ENCODE measurements around the gene EXOC3L4. TPM values are rescaled to one million over a fixed set of nuclear protein-coding genes. Genes with fewer than 3 reads are reported as not detected.
A peak's percentile ranks its signal among the peaks of the same experiment; 100 is the strongest.

EXOC3L4 gene
- total and polyA plus RNA-seq, 4 donors, result 24.0 to 77.8 (median 36.7) TPM

- Histone ChIP-seq H3K9me3 (ENCODE audit: control insufficient read depth in 4 of 4, low read length in 3 of 4) (no peaks in the 10 kb centered on the region), H3K27me3 (ENCODE audit: control insufficient read depth in 4 of 4, insufficient read depth in 4 of 4, low read length in 3 of 4) (no peaks in the 10 kb centered on the region), H3K4me3 (ENCODE audit: low read depth in 1 of 3, low read length in 3 of 3) (peak overlapping the region in 1 of 3 donors; percentile 9), H3K4me1 (ENCODE audit: control insufficient read depth in 4 of 4, insufficient read depth in 4 of 4, low read length in 3 of 4) (peaks cover 32 to 95% (median 81%) of the 10 kb centered on the region in 4 donors), H3K9ac (ENCODE audit: low read depth in 1 of 2, low read length in 2 of 2) (no peak overlapping the region), H3K27ac (ENCODE audit: low read depth in 1 of 2, low read length in 2 of 2) (peak overlapping the region in 1 of 2 donors; percentile 11), H3K36me3 (ENCODE audit: control insufficient read depth in 4 of 4, insufficient read depth in 3 of 4, low read depth in 1 of 4, low read length in 3 of 4) (no peaks in the 10 kb centered on the region)
- DNase-seq (ENCODE audit: low spot score), result no peak
- 72% methylated on average over 85 of the region's 85 CpGs for WGBS
- TF ChIP-seq ZBTB33 (IDR thresholded peaks at IDR 0.05), result no peak
- no peak for TF ChIP-seq FOXA2 (IDR thresholded peaks at IDR 0.05)
- TF ChIP-seq SP1 (IDR thresholded peaks at IDR 0.05), result no peak
These were observed 7.6 kb downstream of the EXOC3L4 start for GRCh38 chr14:103101963-103102688.

GRCh38 chr14:103102689-103103260, 8.2 kb downstream of the EXOC3L4 start:
- TF ChIP-seq RXRA (IDR thresholded peaks at IDR 0.05) (no peak), ATF3 (IDR thresholded peaks at IDR 0.05) (no peak), GABPA (IDR thresholded peaks at IDR 0.05 in 1 of 2, conservative IDR thresholded peaks at IDR 0.05 in 1 of 2) (no peak), EGR1 (IDR thresholded peaks at IDR 0.05; ENCODE audit: low read depth in 2 of 2) (no peak), SP1 (IDR thresholded peaks at IDR 0.05) (no peak), HNF4A (conservative IDR thresholded peaks at IDR 0.05) (no peak), MAX (IDR thresholded peaks at IDR 0.05) (no peak), NR2F2 (IDR thresholded peaks at IDR 0.05) (no peak), ZBTB33 (IDR thresholded peaks at IDR 0.05) (no peak), FOXA1 (IDR thresholded peaks at IDR 0.05) (no peak), JUND (IDR thresholded peaks at IDR 0.05) (no peak), HNF4G (IDR thresholded peaks at IDR 0.05) (no peak), YY1 (IDR thresholded peaks at IDR 0.05) (no peak), REST (IDR thresholded peaks at IDR 0.05) (no peak), FOXA2 (IDR thresholded peaks at IDR 0.05) (no peak), RAD21 (IDR thresholded peaks at IDR 0.05) (no peak)
- no peaks in the 10 kb centered on the region for H3K9me3 ChIP-seq (ENCODE audit: control insufficient read depth in 4 of 4, low read length in 3 of 4)
- no peak overlapping the region for H3K9ac ChIP-seq (ENCODE audit: low read depth in 1 of 2, low read length in 2 of 2)
- no peaks in the 10 kb centered on the region for H3K36me3 ChIP-seq (ENCODE audit: control insufficient read depth in 4 of 4, insufficient read depth in 3 of 4, low read depth in 1 of 4, low read length in 3 of 4)
- no peak overlapping the region for H3K4me3 ChIP-seq (ENCODE audit: low read depth in 1 of 3, low read length in 3 of 3)
- H3K27me3 ChIP-seq (ENCODE audit: control insufficient read depth in 4 of 4, insufficient read depth in 4 of 4, low read length in 3 of 4), result no peaks in the 10 kb centered on the region
- DNase-seq (ENCODE audit: low spot score), result no peak
- 72% methylated on average over 39 of the region's 39 CpGs for WGBS
- peaks cover 34 to 95% (median 82%) of the 10 kb centered on the region in 4 donors for H3K4me1 ChIP-seq (ENCODE audit: control insufficient read depth in 4 of 4, insufficient read depth in 4 of 4, low read length in 3 of 4)
- H3K27ac ChIP-seq (ENCODE audit: low read depth in 1 of 2, low read length in 2 of 2), result no peak overlapping the region

Measured in liver (tissue), 9 donors.